NCI-H2107 treated with DMSO at 0.1 percent for 48 hours (cell line): ENCODE data around the gene ARMH3.
A peak's percentile ranks its signal among the peaks of the same experiment; 100 is the strongest.
"Not testable (repeated sequence)": the region's sequence is repeated elsewhere in the genome, so short reads cannot be mapped to it uniquely, and the experiment has no call there.

Source experiments
- DNase-seq: peaks from one replicate; lab custom pipeline; 2025; ENCODE audit not compliant: unreplicated experiment; lab: John Stamatoyannopoulos, UW

The ARMH3 gene

GRCh38 chr10:101993221-101993620 is 62.8 kb downstream of the ARMH3 start:
- no peak for DNase-seq

GRCh38 chr10:101987136-101987535 is 68.8 kb downstream of the ARMH3 start:
- no peak for DNase-seq

GRCh38 chr10:101986624-101986971 is 69.4 kb downstream of the ARMH3 start:
- peak; percentile 20 for DNase-seq

GRCh38 chr10:101980677-101981076 is 75.3 kb downstream of the ARMH3 start:
- not testable (repeated sequence) for DNase-seq

- no peak for DNase-seq
Observed at GRCh38 chr10:101974091-101974971, 81.6 kb downstream of the ARMH3 start.

GRCh38 chr10:101972761-101973160 is 83.2 kb downstream of the ARMH3 start:
- no peak for DNase-seq

- DNase-seq: no peak
Observed at GRCh38 chr10:101969412-101969922, 86.5 kb downstream of the ARMH3 start.

GRCh38 chr10:101968940-101969321 is 87.0 kb downstream of the ARMH3 start:
- no peak for DNase-seq

- DNase-seq: no peak
Observed at GRCh38 chr10:101968286-101968939, 87.6 kb downstream of the ARMH3 start.

- no peak for DNase-seq
Observed at GRCh38 chr10:101967713-101968112, 88.3 kb downstream of the ARMH3 start.

GRCh38 chr10:101967119-101967518 is 88.9 kb downstream of the ARMH3 start:
- no peak for DNase-seq

- DNase-seq: no peak
Observed at GRCh38 chr10:101965075-101965765, 90.8 kb downstream of the ARMH3 start.

GRCh38 chr10:101961591-101962498 is 94.1 kb downstream of the ARMH3 start:
- no peak for DNase-seq

GRCh38 chr10:101960879-101961395 is 95.0 kb downstream of the ARMH3 start:
- DNase-seq: no peak

GRCh38 chr10:101959346-101959916 is 96.5 kb downstream of the ARMH3 start:
- no peak for DNase-seq

- DNase-seq: no peak
Observed at GRCh38 chr10:101958691-101959090, 97.3 kb downstream of the ARMH3 start.

- DNase-seq: no peak
Observed at GRCh38 chr10:101956898-101957297, 99.1 kb downstream of the ARMH3 start.

GRCh38 chr10:101956117-101956516 is 99.9 kb downstream of the ARMH3 start:
- DNase-seq: no peak

- DNase-seq: no peak
Observed at GRCh38 chr10:101952191-101952590, 103.8 kb downstream of the ARMH3 start.

- DNase-seq: no peak
Observed at GRCh38 chr10:101950213-101950612, 105.8 kb downstream of the ARMH3 start.
